A549 (cell line): Measurements from ENCODE around the gene STARD13. TPM values are rescaled to one million over a fixed set of nuclear protein-coding genes. Genes with fewer than 3 reads are reported as not detected.

Experiments
- ATAC-seq, 2 experiments: fragments of 200-7000 bp in 1 of 2; fragments of >200 bp in 1 of 2; cut with Nextera tagmentation in 1 of 2; cut with Tn5 transposase in 1 of 2; 3 replicates each; pipeline versions ENCODE4 v1.8.0 to v1.9.1; 2018 to 2020; ENCODE audit warnings: mild to moderate bottlenecking in 1 of 2, moderate library complexity in 1 of 2
- CTCF ChIA-PET: fragments of 300-600 bp; sonication (Branson Sonifier 250); formaldehyde crosslinking; extraction: SDS; loops from one replicate; lab custom pipeline; 2021; ENCODE audit warnings: antibody characterized with exemption, inconsistent platforms; lab: Yijun Ruan, JAX
- POLR2A ChIA-PET: fragments of 350-600 bp; formaldehyde crosslinking; extraction: SDS; loops from one replicate; lab custom pipeline; 2021; ENCODE audit warnings: antibody characterized with exemption, inconsistent platforms; lab: Yijun Ruan, JAX
- DNase-seq, 2 experiments: peaks; one replicate each; pipeline versions ENCODE4 v3.0.0 to v3.0.0-alpha.2; 2011 to 2016; ENCODE audit warnings: low read depth in 1 of 2, low spot score in 1 of 2
- FAIRE-seq: peaks from 2 replicates; lab custom pipeline; 2011; peaks lifted over from hg19 to GRCh38; lab: Jason Lieb, UNC
- H3K27ac ChIP-seq, 2 experiments: fragments of >200 bp; sonication (Bioruptor Twin); formaldehyde crosslinking; 3 replicates each; pipeline ENCODE4 v1.5.1; 2016 to 2017
- H3K4me1 ChIP-seq: fragments of >200 bp; sonication (Bioruptor Twin); formaldehyde crosslinking; 3 replicates; pipeline ENCODE4 v1.6.1; 2016
- H3K4me2 ChIP-seq: fragments of >200 bp; sonication (Bioruptor Twin); formaldehyde crosslinking; 3 replicates; pipeline ENCODE4 v1.6.1; 2016
- H3K4me3 ChIP-seq: fragments of >200 bp; sonication (Bioruptor Twin); formaldehyde crosslinking; 3 replicates; pipeline ENCODE4 v1.5.1; 2016
- H3K9me3 ChIP-seq: fragments of >200 bp; sonication (Bioruptor Twin); formaldehyde crosslinking; 3 replicates; pipeline ENCODE4 v1.6.1; 2016
- ATOH8 ChIP-seq: fragments of 250-450 bp; sonication (Bioruptor Pico); IDR thresholded peaks from 2 replicates; pipeline ENCODE4 v1.5.0; 2020; ENCODE audit warnings: low read depth, mild to moderate bottlenecking, moderate library complexity
- BHLHE40 ChIP-seq: IDR thresholded peaks from 2 replicates; pipeline ENCODE4 v1.6.1; 2012; ENCODE audit warnings: low read depth, low read length, inconsistent platforms
- CBX2 ChIP-seq: fragments of 200-600 bp; sonication (generic); IDR thresholded peaks from 2 replicates; pipeline ENCODE4 v1.6.1; 2016; ENCODE audit warnings: low read depth, mild to moderate bottlenecking, borderline replicate concordance
- CHD4 ChIP-seq: fragments of 200-600 bp; sonication (generic); IDR thresholded peaks from 2 replicates; pipeline ENCODE4 v1.6.1; 2016; ENCODE audit warnings: antibody characterized with exemption, mild to moderate bottlenecking, borderline replicate concordance
- FOSL2 ChIP-seq, 2 experiments: fragments of 450-650 bp in 1 of 2; fragments of >200 bp in 1 of 2; sonication (Bioruptor Twin) in 1 of 2; formaldehyde crosslinking; IDR thresholded peaks; 2 replicates each; pipeline versions ENCODE4 v1.5.0 to v1.6.1; 2016 to 2020; ENCODE audit warnings: mild to moderate bottlenecking in 1 of 2, moderate library complexity in 1 of 2
- HDAC2 ChIP-seq: fragments of 200-600 bp; sonication (generic); IDR thresholded peaks from 2 replicates; pipeline ENCODE4 v1.6.1; 2016
- HEYL ChIP-seq: fragments of 250-450 bp; sonication (Bioruptor Pico); IDR thresholded peaks from 2 replicates; pipeline ENCODE4 v1.8.0; 2021; ENCODE audit warnings: mild to moderate bottlenecking, moderate library complexity
- HOXB13 ChIP-seq: fragments of 250-450 bp; sonication (Bioruptor Pico); IDR thresholded peaks from 2 replicates; pipeline ENCODE4 v1.5.0; 2020; ENCODE audit warnings: low read depth, mild to moderate bottlenecking, moderate library complexity
- HOXB5 ChIP-seq: fragments of 250-450 bp; sonication (Bioruptor Pico); IDR thresholded peaks from 2 replicates; pipeline ENCODE4 v1.5.0; 2020; ENCODE audit warnings: mild to moderate bottlenecking, moderate library complexity
- KDM5A ChIP-seq: fragments of 200-600 bp; sonication (generic); IDR thresholded peaks from 2 replicates; pipeline ENCODE4 v1.6.1; 2016; ENCODE audit warnings: antibody characterized with exemption, mild to moderate bottlenecking
- MAFK ChIP-seq: fragments of 450-650 bp; IDR thresholded peaks from 2 replicates; pipeline ENCODE4 v1.6.1; 2014; ENCODE audit not compliant: partially characterized antibody
- NFE2L2 ChIP-seq: fragments of 150-350 bp; conservative IDR thresholded peaks from 2 replicates; pipeline ENCODE4 v1.6.1; 2014; ENCODE audit warnings: low read length
- NR3C1 ChIP-seq: fragments of >200 bp; sonication (Bioruptor Twin); formaldehyde crosslinking; IDR thresholded peaks from 3 replicates; pipeline ENCODE4 v1.6.1; 2017
- POLR2AphosphoS2 ChIP-seq: conservative IDR thresholded peaks from 2 replicates; pipeline ENCODE4 v1.6.1; 2012; ENCODE audit warnings: low read length, improper control_type of control experiment, inconsistent platforms
- RAD21 ChIP-seq, 2 experiments: fragments of >200 bp in 1 of 2; sonication (Bioruptor Twin) in 1 of 2; formaldehyde crosslinking in 1 of 2; IDR thresholded peaks in 1 of 2; conservative IDR thresholded peaks in 1 of 2; 2 replicates in 1 of 2; 3 replicates in 1 of 2; pipeline ENCODE4 v1.6.1; 2012 to 2018; ENCODE audit warnings: inconsistent platforms in 1 of 2
- RFX5 ChIP-seq: fragments of 450-650 bp; IDR thresholded peaks from 2 replicates; pipeline ENCODE4 v1.7.1; 2014; ENCODE audit warnings: antibody characterized with exemption, mild to moderate bottlenecking, moderate library complexity
- RNF2 ChIP-seq: fragments of 200-600 bp; sonication (generic); IDR thresholded peaks from 2 replicates; pipeline ENCODE4 v1.6.1; 2016; ENCODE audit warnings: low read depth, mild to moderate bottlenecking, antibody characterized with exemption, moderate library complexity, borderline replicate concordance
- SMC3 ChIP-seq: fragments of >200 bp; sonication (Bioruptor Twin); formaldehyde crosslinking; IDR thresholded peaks from 3 replicates; pipeline ENCODE4 v1.6.1; 2018; ENCODE audit warnings: inconsistent platforms
- SREBF2 ChIP-seq: fragments of 450-650 bp; IDR thresholded peaks from 2 replicates; pipeline ENCODE4 v1.6.1; 2014; ENCODE audit warnings: mild to moderate bottlenecking, moderate library complexity
- USF2 ChIP-seq: fragments of 450-650 bp; IDR thresholded peaks from 2 replicates; pipeline ENCODE4 v1.6.1; 2014; ENCODE audit warnings: antibody characterized with exemption
- ZFP36 ChIP-seq: fragments of 450-650 bp; IDR thresholded peaks from 2 replicates; pipeline ENCODE4 v1.6.1; 2014; ENCODE audit warnings: borderline replicate concordance; ENCODE audit not compliant: partially characterized antibody
- WGBS: methylation state at CpG from one replicate; pipeline ENCODE4 v1.1.6; 2017; ENCODE audit errors: missing lambda C conversion rate; 5-methylcytosine and 5-hydroxymethylcytosine counted together
- polyA plus RNA-seq, 4 experiments: library from polyadenylated mRNA; depleted of rRNA in 3 of 4; stranded (reverse); fragments of >200 nt; fragmentation: RNase III in 1 of 4; extraction: RNeasy Plus Mini Kit Qiagen cat#74134 plus additional on column Dnase treatment in 1 of 4; gene quantifications; 2 replicates in 3 of 4; 3 replicates in 1 of 4; pipeline ENCODE4 v1.2.3, GENCODE V29; 2011 to 2017
- TF ChIP-seq, protein P1 (sequence below): IDR thresholded peaks from 2 replicates; pipeline ENCODE4 v1.6.1; 2012; ENCODE audit warnings: low read depth, borderline replicate concordance
- TF ChIP-seq, protein P2 (sequence below): fragments of >200 bp; sonication (Bioruptor Twin); formaldehyde crosslinking; IDR thresholded peaks from 2 replicates; pipeline ENCODE4 v1.6.1; 2016
- TF ChIP-seq, protein P3 (sequence below): fragments of 200-600 bp; sonication (generic); IDR thresholded peaks from 2 replicates; pipeline ENCODE4 v1.6.1; 2016; ENCODE audit warnings: antibody characterized with exemption, mild to moderate bottlenecking, moderate library complexity

The STARD13 gene
- polyA plus RNA-seq, 2 of the 4 experiments (the other 2 are of a cell fraction) = 2.4 to 2.8 TPM

- Histone ChIP-seq H3K4me2 (peak overlapping the region; percentile 63), H3K27ac (peak overlapping the region; percentile 50 to 75; a peak in 4 of 6 replicates), H3K4me3 (no peak overlapping the region), H3K9me3 (no peaks in the 10 kb centered on the region)
- POLR2A ChIA-PET = no interaction called here
- no peak for FAIRE-seq
- no peak for DNase-seq
- ATAC-seq = peak; percentile 58 to 76; a peak in 4 of 6 replicates
- TF ChIP-seq, protein P1, sequence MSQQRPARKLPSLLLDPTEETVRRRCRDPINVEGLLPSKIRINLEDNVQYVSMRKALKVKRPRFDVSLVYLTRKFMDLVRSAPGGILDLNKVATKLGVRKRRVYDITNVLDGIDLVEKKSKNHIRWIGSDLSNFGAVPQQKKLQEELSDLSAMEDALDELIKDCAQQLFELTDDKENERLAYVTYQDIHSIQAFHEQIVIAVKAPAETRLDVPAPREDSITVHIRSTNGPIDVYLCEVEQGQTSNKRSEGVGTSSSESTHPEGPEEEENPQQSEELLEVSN = no peak
- TF ChIP-seq RAD21 (conservative IDR thresholded peaks at IDR 0.05 in 1 of 2, IDR thresholded peaks at IDR 0.05 in 1 of 2) = peak; percentile 16 to 26; a peak in 2 of 5 replicates
- TF ChIP-seq, all 56 proteins: peak for 1
- peaks cover 55% of the 10 kb centered on the region for H3K4me1 ChIP-seq
- 78% methylated on average over 2 of the region's 2 CpGs for WGBS
- CTCF ChIA-PET = interaction anchor here (1.2 to 3.0 kb wide), 2 partner anchors 11 to 35 kb away, joined by 3 to 12 read pairs; no protein-coding TSS in a partner anchor
These were observed 22.6 kb downstream of the STARD13 start for GRCh38 chr13:33262997-33263396.

DNA sequence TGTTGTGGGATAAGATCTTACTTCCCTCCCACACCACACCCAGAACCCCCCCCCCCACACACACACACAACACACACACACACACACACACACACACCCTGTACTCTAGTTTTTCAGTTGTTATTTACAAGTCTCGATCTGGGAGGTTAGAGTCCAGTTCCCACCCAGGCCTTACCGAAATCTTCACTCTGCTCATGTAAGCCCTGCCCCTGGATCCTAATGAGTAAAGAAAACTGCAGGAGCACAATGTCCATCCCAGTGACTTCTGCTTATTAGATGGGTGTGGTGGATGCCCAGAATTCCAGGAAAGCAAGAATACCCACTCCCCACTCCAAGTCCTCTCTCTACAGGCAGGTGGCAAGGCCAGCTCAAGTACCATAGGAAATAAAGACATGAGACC is 23.0 kb downstream of the STARD13 start:
- no peak overlapping the region for H3K4me3 ChIP-seq
- no peak for FAIRE-seq

GRCh38 chr13:33262062-33262487 is 23.5 kb downstream of the STARD13 start:
- DNase-seq (peak in 1 of 2 experiments; percentile 21), ATAC-seq (peak; percentile 81 to 83; a peak in 5 of 6 replicates), FAIRE-seq (no peak)
- no peak overlapping the region for H3K4me3 ChIP-seq
- H3K27ac ChIP-seq = peak overlapping the region; percentile 50 to 75; a peak in 4 of 6 replicates
- H3K9me3 ChIP-seq = no peaks in the 10 kb centered on the region
- WGBS = 12% methylated on average over 6 of the region's 6 CpGs
- peak overlapping the region; percentile 63 for H3K4me2 ChIP-seq
- TF ChIP-seq HOXB5 (CRISPR knock-in tag) = 0 out of 2 replicates have a peak, but pooled peaks have one; percentile 41
- peak; percentile 48; the same call in 1 of the 2 replicates for TF ChIP-seq USF2
- TF ChIP-seq, protein P2, sequence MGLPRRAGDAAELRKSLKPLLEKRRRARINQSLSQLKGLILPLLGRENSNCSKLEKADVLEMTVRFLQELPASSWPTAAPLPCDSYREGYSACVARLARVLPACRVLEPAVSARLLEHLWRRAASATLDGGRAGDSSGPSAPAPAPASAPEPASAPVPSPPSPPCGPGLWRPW = no peak
- TF ChIP-seq FOSL2 (IDR thresholded peaks at IDR 0.05) = peak; percentile 52
- peak; percentile 71 for TF ChIP-seq FOSL2 (CRISPR knock-in tag; IDR thresholded peaks at IDR 0.05)
- CTCF ChIA-PET = interaction anchor here (1.4 to 3.0 kb wide), 3 partner anchors 10 to 34 kb away, joined by 3 to 12 read pairs (median 4); no protein-coding TSS in a partner anchor
- H3K4me1 ChIP-seq = peaks cover 55% of the 10 kb centered on the region
- POLR2A ChIA-PET = interaction anchor here (1.3 kb wide), 1 partner anchor 23 kb away, joined by 3 read pairs; no protein-coding TSS in a partner anchor

More for the DNA sequence above, 23.0 kb downstream of the STARD13 start:
- Histone ChIP-seq H3K4me2 (peak overlapping the region; percentile 63), H3K9me3 (no peaks in the 10 kb centered on the region), H3K27ac (peak overlapping the region; percentile 50 to 75; a peak in 4 of 6 replicates), H3K4me1 (peaks cover 55% of the 10 kb centered on the region)
- peak in 1 of 2 experiments; percentile 44; a peak in 2 of 6 replicates for ATAC-seq
- ChIA-PET CTCF (interaction anchor here (1.6 to 3.0 kb wide), 2 partner anchors 20 to 34 kb away, joined by 3 to 12 read pairs; no protein-coding TSS in a partner anchor), POLR2A (no interaction called here)
- DNase-seq = no peak
- TF ChIP-seq KDM5A = no peak
- TF ChIP-seq RFX5 = no peak
- no peak for TF ChIP-seq POLR2AphosphoS2
- no peak for TF ChIP-seq NR3C1
- TF ChIP-seq RNF2 = no peak
- TF ChIP-seq CBX2 = no peak
- no peak for TF ChIP-seq NFE2L2
- TF ChIP-seq HDAC2 = no peak
- TF ChIP-seq HEYL (CRISPR knock-in tag) = no peak
- TF ChIP-seq BHLHE40 = no peak
- TF ChIP-seq CHD4 = no peak
- TF ChIP-seq, protein P3, sequence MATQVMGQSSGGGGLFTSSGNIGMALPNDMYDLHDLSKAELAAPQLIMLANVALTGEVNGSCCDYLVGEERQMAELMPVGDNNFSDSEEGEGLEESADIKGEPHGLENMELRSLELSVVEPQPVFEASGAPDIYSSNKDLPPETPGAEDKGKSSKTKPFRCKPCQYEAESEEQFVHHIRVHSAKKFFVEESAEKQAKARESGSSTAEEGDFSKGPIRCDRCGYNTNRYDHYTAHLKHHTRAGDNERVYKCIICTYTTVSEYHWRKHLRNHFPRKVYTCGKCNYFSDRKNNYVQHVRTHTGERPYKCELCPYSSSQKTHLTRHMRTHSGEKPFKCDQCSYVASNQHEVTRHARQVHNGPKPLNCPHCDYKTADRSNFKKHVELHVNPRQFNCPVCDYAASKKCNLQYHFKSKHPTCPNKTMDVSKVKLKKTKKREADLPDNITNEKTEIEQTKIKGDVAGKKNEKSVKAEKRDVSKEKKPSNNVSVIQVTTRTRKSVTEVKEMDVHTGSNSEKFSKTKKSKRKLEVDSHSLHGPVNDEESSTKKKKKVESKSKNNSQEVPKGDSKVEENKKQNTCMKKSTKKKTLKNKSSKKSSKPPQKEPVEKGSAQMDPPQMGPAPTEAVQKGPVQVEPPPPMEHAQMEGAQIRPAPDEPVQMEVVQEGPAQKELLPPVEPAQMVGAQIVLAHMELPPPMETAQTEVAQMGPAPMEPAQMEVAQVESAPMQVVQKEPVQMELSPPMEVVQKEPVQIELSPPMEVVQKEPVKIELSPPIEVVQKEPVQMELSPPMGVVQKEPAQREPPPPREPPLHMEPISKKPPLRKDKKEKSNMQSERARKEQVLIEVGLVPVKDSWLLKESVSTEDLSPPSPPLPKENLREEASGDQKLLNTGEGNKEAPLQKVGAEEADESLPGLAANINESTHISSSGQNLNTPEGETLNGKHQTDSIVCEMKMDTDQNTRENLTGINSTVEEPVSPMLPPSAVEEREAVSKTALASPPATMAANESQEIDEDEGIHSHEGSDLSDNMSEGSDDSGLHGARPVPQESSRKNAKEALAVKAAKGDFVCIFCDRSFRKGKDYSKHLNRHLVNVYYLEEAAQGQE = no peak
- TF ChIP-seq ZFP36 = no peak
- no peak for TF ChIP-seq ATOH8 (CRISPR knock-in tag)
- no peak for TF ChIP-seq SREBF2
- no peak for TF ChIP-seq SMC3
- TF ChIP-seq MAFK = no peak
- no peak for TF ChIP-seq HOXB13 (CRISPR knock-in tag)
- 53% methylated on average over 2 of the region's 2 CpGs for WGBS
